ENCODE data around the gene TBC1D1.

The TBC1D1 gene

GRCh38 chr4:38080061-38080974 lies 189.4 kb downstream of the TBC1D1 start:
- no peak for DNase-seq (ENCODE audit: low spot score)

GRCh38 chr4:38082021-38082420 lies 191.1 kb downstream of the TBC1D1 start:
- no peak for DNase-seq (ENCODE audit: low spot score)

GRCh38 chr4:38082424-38083385 lies 191.8 kb downstream of the TBC1D1 start:
- peak; percentile 49 for DNase-seq (ENCODE audit: low spot score)

- DNase-seq (ENCODE audit: low spot score): peak; percentile 33
Observed at GRCh38 chr4:38084877-38085711, 194.2 kb downstream of the TBC1D1 start.

GRCh38 chr4:38085751-38086150 lies 194.9 kb downstream of the TBC1D1 start:
- no peak for DNase-seq (ENCODE audit: low spot score)

GRCh38 chr4:38086151-38086848 lies 195.4 kb downstream of the TBC1D1 start:
- DNase-seq (ENCODE audit: low spot score): peak; percentile 60

- DNase-seq (ENCODE audit: low spot score): no peak
Observed at GRCh38 chr4:38086849-38087226, 196.0 kb downstream of the TBC1D1 start.

GRCh38 chr4:38088321-38088720 lies 197.4 kb downstream of the TBC1D1 start:
- DNase-seq (ENCODE audit: low spot score): no peak

GRCh38 chr4:38089961-38090360 lies 199.1 kb downstream of the TBC1D1 start:
- DNase-seq (ENCODE audit: low spot score): no peak

GRCh38 chr4:38090455-38091246 lies 199.8 kb downstream of the TBC1D1 start:
- no peak for DNase-seq (ENCODE audit: low spot score)

GRCh38 chr4:38091636-38092035 lies 200.8 kb downstream of the TBC1D1 start:
- no peak for DNase-seq (ENCODE audit: low spot score)

- DNase-seq (ENCODE audit: low spot score): no peak
Observed at GRCh38 chr4:38092701-38093100, 201.8 kb downstream of the TBC1D1 start.

GRCh38 chr4:38094419-38094818 lies 203.5 kb downstream of the TBC1D1 start:
- DNase-seq (ENCODE audit: low spot score): no peak

GRCh38 chr4:38095691-38096090 lies 204.8 kb downstream of the TBC1D1 start:
- no peak for DNase-seq (ENCODE audit: low spot score)

- no peak for DNase-seq (ENCODE audit: low spot score)
Observed at GRCh38 chr4:38097818-38098217, 206.9 kb downstream of the TBC1D1 start.

- no peak for DNase-seq (ENCODE audit: low spot score)
Observed at GRCh38 chr4:38099020-38099600, 208.2 kb downstream of the TBC1D1 start.

GRCh38 chr4:38099908-38100407 lies 209.1 kb downstream of the TBC1D1 start:
- no peak for DNase-seq (ENCODE audit: low spot score)

- no peak for DNase-seq (ENCODE audit: low spot score)
Observed at GRCh38 chr4:38100474-38101255, 209.8 kb downstream of the TBC1D1 start.

- no peak for DNase-seq (ENCODE audit: low spot score)
Observed at GRCh38 chr4:38101563-38101962, 210.7 kb downstream of the TBC1D1 start.
